IMR-90 (cell line): ENCODE data around the gene PSG7. TPM values are rescaled to one million over a fixed set of nuclear protein-coding genes. Genes with fewer than 3 reads are reported as not detected.
"Not testable (repeated sequence)": the region's sequence is repeated elsewhere in the genome, so short reads cannot be mapped to it uniquely, and the experiment has no call there.

ENCODE experiments used
- ATAC-seq: fragments of 200-7000 bp; cut with Tn5 transposase; 2 replicates; pipeline ENCODE4 v1.9.1; 2020; ENCODE audit warnings: low read depth, mild to moderate bottlenecking, moderate library complexity
- BruUV-seq: library from RNA; stranded (reverse); fragments of 400-500 nt; replicated peaks from 2 replicates; lab custom pipeline; 2021; lab: Mats Ljungman, UMichigan
- CTCF ChIA-PET: fragments of 300-600 bp; formaldehyde crosslinking; extraction: SDS; loops from one replicate; lab custom pipeline; 2021; ENCODE audit warnings: antibody characterized with exemption; lab: Yijun Ruan, JAX
- POLR2A ChIA-PET: fragments of 300-600 bp; sonication (Branson Sonifier 250); formaldehyde crosslinking; loops from one replicate; lab custom pipeline; 2022; ENCODE audit warnings: antibody characterized with exemption; ENCODE audit not compliant: unreplicated experiment; lab: Charles Lee
- DNase-seq: peaks from one replicate; pipeline ENCODE4 v3.0.0; 2013
- H2AFZ ChIP-seq: replicated peaks from 2 replicates; pipeline ENCODE3; 2013; ENCODE audit warnings: low read length, mild to moderate bottlenecking; ENCODE audit not compliant: poor library complexity
- H2AK5ac ChIP-seq: 2 replicates; pipeline ENCODE4 v1.6.1; 2013; ENCODE audit warnings: low read depth, low read length, inconsistent platforms
- H2AK9ac ChIP-seq: replicated peaks from 2 replicates; pipeline ENCODE3; 2013; ENCODE audit warnings: mild to moderate bottlenecking, low read depth, low read length, moderate library complexity; ENCODE audit not compliant: poor library complexity
- H2BK120ac ChIP-seq: 2 replicates; pipeline ENCODE4 v1.6.1; 2013; ENCODE audit warnings: low read depth, low read length, inconsistent platforms
- H2BK15ac ChIP-seq: 3 replicates; pipeline ENCODE4 v1.6.1; 2013; ENCODE audit warnings: low read depth, low read length, inconsistent platforms
- H2BK20ac ChIP-seq: 2 replicates; pipeline ENCODE4 v1.6.1; 2013; ENCODE audit warnings: low read depth, mild to moderate bottlenecking, inconsistent platforms, low read length, moderate library complexity
- H2BK5ac ChIP-seq: 2 replicates; pipeline ENCODE4 v1.6.1; 2013; ENCODE audit warnings: mild to moderate bottlenecking, low read depth, low read length, inconsistent platforms; ENCODE audit not compliant: poor library complexity, severe bottlenecking
- H3K14ac ChIP-seq: replicated peaks from 2 replicates; pipeline ENCODE4 v1.6.1; 2013; ENCODE audit warnings: low read depth, low read length, inconsistent platforms
- H3K18ac ChIP-seq: 2 replicates; pipeline ENCODE4 v1.6.1; 2013; ENCODE audit warnings: low read depth, low read length, control low read depth
- H3K23ac ChIP-seq: 2 replicates; pipeline ENCODE4 v1.6.1; 2013; ENCODE audit warnings: low read depth, low read length, inconsistent platforms
- H3K27ac ChIP-seq: 2 replicates; pipeline ENCODE4 v1.5.1; 2013; ENCODE audit warnings: mild to moderate bottlenecking, control low read depth, low read length; ENCODE audit not compliant: insufficient read depth
- H3K27me3 ChIP-seq: 2 replicates; pipeline ENCODE4 v1.6.1; 2013; ENCODE audit warnings: low read length; ENCODE audit not compliant: control insufficient read depth, insufficient read depth
- H3K36me3 ChIP-seq: 2 replicates; pipeline ENCODE4 v1.6.1; 2013; ENCODE audit warnings: low read length, mixed read lengths; ENCODE audit not compliant: control insufficient read depth, insufficient read depth
- H3K4ac ChIP-seq: 2 replicates; pipeline ENCODE4 v1.6.1; 2013; ENCODE audit warnings: low read depth, low read length, inconsistent platforms
- H3K4me1 ChIP-seq: 2 replicates; pipeline ENCODE4 v1.6.1; 2013; ENCODE audit warnings: low read length, mixed read lengths; ENCODE audit not compliant: control insufficient read depth, insufficient read depth
- H3K4me2 ChIP-seq: 2 replicates; pipeline ENCODE4 v1.6.1; 2013; ENCODE audit warnings: low read depth, mild to moderate bottlenecking, control low read depth, low read length, moderate library complexity
- H3K4me3 ChIP-seq: 2 replicates; pipeline ENCODE4 v1.5.1; 2013; ENCODE audit warnings: low read depth, mild to moderate bottlenecking, control low read depth, low read length, moderate library complexity; ENCODE audit not compliant: insufficient read depth
- H3K56ac ChIP-seq: 2 replicates; pipeline ENCODE4 v1.6.1; 2013; ENCODE audit warnings: low read length, inconsistent platforms; ENCODE audit not compliant: insufficient read depth; ENCODE audit errors: extremely low read depth
- H3K79me1 ChIP-seq, 2 experiments: 2 replicates each; pipeline ENCODE4 v1.6.1; 2013; ENCODE audit warnings: low read length in 2 of 2, inconsistent platforms in 1 of 2, low read depth in 1 of 2
- H3K9ac ChIP-seq: 2 replicates; pipeline ENCODE4 v1.6.1; 2013; ENCODE audit warnings: low read depth, low read length, control low read depth
- H3K9me1 ChIP-seq: 2 replicates; pipeline ENCODE4 v1.6.1; 2013; ENCODE audit warnings: low read length, inconsistent platforms; ENCODE audit not compliant: insufficient read depth
- H3K9me3 ChIP-seq: 2 replicates; pipeline ENCODE4 v1.6.1; 2013; ENCODE audit warnings: low read length; ENCODE audit not compliant: control insufficient read depth, insufficient read depth
- H4K20me1 ChIP-seq: 2 replicates; pipeline ENCODE4 v1.6.1; 2013; ENCODE audit warnings: low read length, inconsistent platforms; ENCODE audit not compliant: insufficient read depth
- H4K5ac ChIP-seq: 2 replicates; pipeline ENCODE4 v1.6.1; 2013; ENCODE audit warnings: mild to moderate bottlenecking, low read depth, low read length, control low read depth
- H4K8ac ChIP-seq, 2 experiments: 2 replicates each; pipeline ENCODE4 v1.6.1; 2013; ENCODE audit warnings: low read depth in 2 of 2, low read length in 2 of 2, control low read depth in 1 of 2, inconsistent platforms in 1 of 2
- H4K91ac ChIP-seq: 2 replicates; pipeline ENCODE4 v1.6.1; 2013; ENCODE audit warnings: low read depth, low read length, inconsistent platforms; ENCODE audit not compliant: insufficient read depth
- WGBS, 2 experiments: methylation state at CpG; one replicate each; pipeline versions ENCODE4 v1.1.5 to v1.1.7; 2013; ENCODE audit warnings: missing lambda C conversion rate in 2 of 2; ENCODE audit not compliant: insufficient read length in 1 of 2; ENCODE audit errors: extremely low coverage in 2 of 2; 5-methylcytosine and 5-hydroxymethylcytosine counted together
- dilution Hi-C: fragments of 300-500 bp; cut with HindIII; formaldehyde crosslinking; loops from one replicate; pipeline ENCODE4 v1.14.3; 2018; ENCODE audit warnings: low sequenced_read_pairs; ENCODE audit not compliant: unreplicated experiment
- in situ Hi-C: fragments of 300-500 bp; cut with MboI; formaldehyde crosslinking; loops from 3 replicates; pipeline ENCODE4 v1.14.3; 2019; ENCODE audit warnings: low sequenced_read_pairs, inconsistent platforms, mixed read lengths
- intact Hi-C: fragments of 100-400 bp; cut with micrococcal nuclease; formaldehyde crosslinking; loops from 2 replicates; pipeline ENCODE4 v1.10.0; 2022
- polyA plus RNA-seq, 3 experiments: library from polyadenylated mRNA; depleted of rRNA; stranded (reverse); fragments of >200 nt; gene quantifications; 2 replicates each; pipeline ENCODE4 v1.2.3, GENCODE V29; 2012; ENCODE audit warnings: low replicate concordance in 1 of 3
- total RNA-seq: library from RNA; depleted of rRNA; stranded (reverse); fragments of >200 nt; gene quantifications from 2 replicates; pipeline ENCODE4 v1.2.3, GENCODE V29; 2012

The PSG7 gene
- total and polyA plus RNA-seq, 2 of the 4 experiments (the other 2 are of a cell fraction), result under 0.01 to 0.26 TPM

GRCh38 chr19:42899110-42899509 is 37.9 kb downstream of the PSG7 start:
- H3K18ac ChIP-seq, H3K9me1 ChIP-seq, H3K79me1 ChIP-seq, H3K27me3 ChIP-seq, H3K14ac ChIP-seq, H3K9ac ChIP-seq, H4K91ac ChIP-seq, H3K36me3 ChIP-seq, H4K20me1 ChIP-seq, H2AFZ ChIP-seq, H4K8ac ChIP-seq, H3K4me2 ChIP-seq, H3K9me3 ChIP-seq, H2BK15ac ChIP-seq, H3K4me3 ChIP-seq, intact Hi-C loops, H3K4me1 ChIP-seq, H2AK9ac ChIP-seq, dilution Hi-C loops, H4K5ac ChIP-seq, BruUV-seq, ATAC-seq, H3K56ac ChIP-seq, H3K27ac ChIP-seq, CTCF ChIA-PET, in situ Hi-C loops, H3K23ac ChIP-seq, H2BK20ac ChIP-seq, H2AK5ac ChIP-seq: not testable (repeated sequence)
- POLR2A ChIA-PET, result interaction anchor here (0.7 kb wide), 1 partner anchor 221 kb away, joined by 3 read pairs; no protein-coding TSS in a partner anchor
- Histone ChIP-seq H3K4ac (0 out of 2 replicates have a peak overlapping the region, but pooled peaks have one; percentile 27), H2BK120ac (0 out of 2 replicates have a peak overlapping the region, but pooled peaks have one; percentile 23), H2BK5ac (peak overlapping the region; percentile 82)
- WGBS, 2 experiments, result no CpG with 5 or more reads among the region's 1 CpG
- peak; percentile 22 for DNase-seq

DNA sequence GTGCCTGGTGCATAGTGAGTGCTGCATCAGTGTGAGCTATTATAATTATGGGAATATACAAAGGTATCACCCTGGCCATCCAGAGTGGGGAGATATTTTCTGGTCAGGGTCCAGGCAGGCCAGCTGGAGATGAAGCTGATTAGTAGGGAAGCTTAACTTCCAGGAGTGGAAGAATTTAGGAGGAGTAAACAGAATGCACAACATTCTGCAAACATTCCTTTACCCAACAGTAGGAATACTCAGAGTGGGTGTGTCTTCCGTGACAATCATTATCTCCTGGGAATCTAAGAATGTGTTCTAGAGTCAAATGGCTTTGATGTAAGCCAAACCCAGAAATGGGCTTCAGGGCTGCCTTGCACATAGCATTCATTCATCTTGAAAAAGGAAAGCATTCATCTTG is 38.4 kb downstream of the PSG7 start:
- not testable (repeated sequence) for BruUV-seq

More for the DNA sequence above, 38.4 kb downstream of the PSG7 start:
- CTCF ChIA-PET, H3K36me3 ChIP-seq, in situ Hi-C loops, H3K27ac ChIP-seq, H3K23ac ChIP-seq, H4K91ac ChIP-seq, H3K79me1 ChIP-seq, dilution Hi-C loops, H3K9ac ChIP-seq, H2BK15ac ChIP-seq, DNase-seq, H4K20me1 ChIP-seq, intact Hi-C loops, H3K4me2 ChIP-seq, H3K9me3 ChIP-seq, H2AFZ ChIP-seq, H3K9me1 ChIP-seq, H3K56ac ChIP-seq, H2AK9ac ChIP-seq, H3K27me3 ChIP-seq, H4K5ac ChIP-seq, H3K4me3 ChIP-seq, ATAC-seq, H4K8ac ChIP-seq, H2AK5ac ChIP-seq, H3K4me1 ChIP-seq, H3K14ac ChIP-seq: not testable (repeated sequence)
- H3K4ac ChIP-seq, result peak overlapping the region; percentile 27; the same call in 1 of the 2 replicates
- 0 out of 2 replicates have a peak overlapping the region, but pooled peaks have one; percentile 9 for H2BK20ac ChIP-seq
- H2BK5ac ChIP-seq, result peak overlapping the region; percentile 82
- H3K18ac ChIP-seq, result peak overlapping the region; percentile 4; the same call in 1 of the 2 replicates
- 0 out of 2 replicates have a peak overlapping the region, but pooled peaks have one; percentile 23 for H2BK120ac ChIP-seq
- no CpG with 5 or more reads among the region's 1 CpG for WGBS, 2 experiments
- POLR2A ChIA-PET, result interaction anchor here (0.7 kb wide), 1 partner anchor 221 kb away, joined by 3 read pairs; no protein-coding TSS in a partner anchor
